Gastroesophageal sphincter (tissue), 3 donors: Measurements from ENCODE around the gene CELA2B.

ENCODE experiments used
- CTCF ChIP-seq, 4 experiments: fragments of 200-600 bp in 2 of 4; fragments of 450-650 bp in 2 of 4; sonication (generic) in 1 of 4; IDR thresholded peaks; one replicate each; pipeline ENCODE4 v1.5.1; 2017 to 2019; ENCODE audit warnings: antibody characterized with exemption in 4 of 4, mild to moderate bottlenecking in 2 of 4, moderate library complexity in 2 of 4
- POLR2A ChIP-seq, 2 donors: fragments of 450-650 bp; IDR thresholded peaks; one replicate each; pipeline ENCODE4 v1.6.1; 2017; ENCODE audit warnings: antibody characterized with exemption in 2 of 2, mild to moderate bottlenecking in 2 of 2, moderate library complexity in 1 of 2
- POLR2AphosphoS5 ChIP-seq: sonication (generic); formaldehyde crosslinking; IDR thresholded peaks from one replicate; pipeline ENCODE4 v1.6.1; 2017; ENCODE audit warnings: antibody characterized with exemption

DNA sequence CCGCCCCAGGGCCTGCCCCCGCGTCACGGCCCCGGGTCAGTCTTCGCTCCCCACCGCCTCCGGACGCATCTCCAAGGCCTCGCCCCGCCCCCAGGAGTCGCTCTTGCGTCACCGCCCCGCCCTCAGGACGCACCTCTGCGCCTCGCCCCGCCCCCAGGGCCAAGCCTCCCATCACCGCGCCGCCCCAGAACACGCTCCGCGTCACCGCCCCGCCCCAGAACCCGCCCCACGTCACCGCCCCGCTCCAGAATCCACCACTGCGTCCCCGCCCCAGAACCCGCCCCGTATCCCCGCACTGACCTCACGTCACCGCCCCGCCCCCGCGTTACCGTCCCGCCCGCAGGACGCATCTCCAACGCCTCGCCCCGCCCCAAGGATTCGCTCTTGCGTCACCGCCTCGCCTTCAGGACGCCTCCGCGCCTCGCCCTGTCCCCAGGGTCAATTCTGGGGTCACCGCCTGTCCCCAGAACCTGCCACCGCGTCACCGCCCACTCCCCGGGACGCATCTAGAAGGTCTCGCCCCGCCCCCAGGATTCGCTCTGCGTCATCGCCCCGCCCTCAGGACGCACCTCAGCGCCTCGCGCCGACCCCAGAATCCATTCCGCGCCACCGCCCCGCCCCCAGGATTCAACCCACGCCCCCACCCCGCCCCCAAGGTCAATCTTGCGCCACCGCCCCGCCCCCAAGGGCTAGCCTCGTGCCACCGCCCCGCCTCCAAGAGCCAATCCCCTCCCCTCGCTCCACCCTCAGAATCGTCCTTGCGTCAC is 48.6 kb downstream of the CELA2B start:
- TF ChIP-seq CTCF (IDR thresholded peaks at IDR 0.05) = no peak
- TF ChIP-seq POLR2A (IDR thresholded peaks at IDR 0.05) = peak; percentile 1 to 30
- TF ChIP-seq POLR2AphosphoS5 = peak; percentile 46
